Measurements from ENCODE around the gene HEXIM2.
A peak's percentile ranks its signal among the peaks of the same experiment; 100 is the strongest.

HEXIM2 gene

GRCh38 chr17:45162025-45162687 is 481 bp downstream of the HEXIM2 start (continued):
- TF ChIP-seq ZNF138 (tag by site-specific recombination; IDR thresholded peaks at IDR 0.05; ENCODE audit: borderline replicate concordance): no peak
- TF ChIP-seq IKZF3 (tag by site-specific recombination; IDR thresholded peaks at IDR 0.05): peak; percentile 69
- no peak for TF ChIP-seq ZBTB20 (tag by site-specific recombination; IDR thresholded peaks at IDR 0.05)
- TF ChIP-seq ZFHX2 (tag by site-specific recombination; conservative IDR thresholded peaks at IDR 0.05): no peak
- 0 out of 2 replicates have a peak, but pooled peaks have one; percentile 9 for TF ChIP-seq PRDM10 (tag by site-specific recombination; IDR thresholded peaks at IDR 0.05)
- 0 out of 2 replicates have a peak, but pooled peaks have one; percentile 38 for TF ChIP-seq ZNF398 (tag by site-specific recombination; IDR thresholded peaks at IDR 0.05)

- ChIA-PET POLR2A (interaction anchor here (0.6 to 9.4 kb wide), 2 partner anchors 12 to 15 kb away, joined by 4 to 700 read pairs; partner anchors contain the start of gene HEXIM1), CTCF (interaction anchor here (1.2 to 2.5 kb wide), 3 partner anchors 15 to 33 kb away, joined by 4 to 24 read pairs (median 11); partner anchors contain the start of gene ACBD4)
- peaks cover 5 to 16% of the 10 kb centered on the region in 2 experiments; a peak in 2 of 3 replicates for H3K36me3 ChIP-seq (ENCODE audit: control insufficient read depth in 2 of 2, insufficient read depth in 1 of 2, low read length in 2 of 2)
Measured at GRCh38 chr17:45164734-45165269, 3.1 kb downstream of the HEXIM2 start.

More at GRCh38 chr17:45164734-45165269, 3.1 kb downstream of the HEXIM2 start:
- H3K9me3 ChIP-seq (ENCODE audit: control insufficient read depth, insufficient read depth, low read depth, low read length): no peaks in the 10 kb centered on the region
- H3K4me1 ChIP-seq (ENCODE audit: control insufficient read depth, insufficient read depth, low read length): peaks cover 4% of the 10 kb centered on the region
- TF ChIP-seq KLF10 (tag by site-specific recombination; IDR thresholded peaks at IDR 0.05) (no peak), IKZF3 (tag by site-specific recombination; IDR thresholded peaks at IDR 0.05) (no peak), ZNF707 (tag by site-specific recombination; IDR thresholded peaks at IDR 0.05) (no peak), ZNF2 (tag by site-specific recombination; IDR thresholded peaks at IDR 0.05) (no peak), ZNF624 (tag by site-specific recombination; IDR thresholded peaks at IDR 0.05) (no peak), ZNF76 (tag by site-specific recombination; IDR thresholded peaks at IDR 0.05; ENCODE audit: borderline replicate concordance, low read depth) (no peak), ZBTB11 (tag by site-specific recombination; conservative IDR thresholded peaks at IDR 0.05; ENCODE audit: low read depth) (no peak), HOXA7 (CRISPR knock-in tag; IDR thresholded peaks at IDR 0.05; ENCODE audit: borderline replicate concordance) (no peak), ZNF645 (tag by site-specific recombination; IDR thresholded peaks at IDR 0.05) (no peak), PRDM10 (tag by site-specific recombination; IDR thresholded peaks at IDR 0.05) (no peak)
- no peak overlapping the region for H3K4me3 ChIP-seq (ENCODE audit: low read depth, low read length)
- H3K27ac ChIP-seq (ENCODE audit: extremely low read depth, low read depth, low read length): no peak overlapping the region

Data from HEK293 (cell line).